H1 (cell line): ENCODE data around the gene UXT. TPM values are rescaled to one million over a fixed set of nuclear protein-coding genes. Genes with fewer than 3 reads are reported as not detected.

Experiments
- ATF2 ChIP-seq: IDR thresholded peaks from 2 replicates; pipeline ENCODE4 v1.6.1; 2012; ENCODE audit warnings: low read length, inconsistent platforms
- CHD7 ChIP-seq: fragments of 300-600 bp; sonication (generic); IDR thresholded peaks from 2 replicates; pipeline ENCODE4 v1.7.1; 2012; ENCODE audit warnings: low read length, moderate library complexity, mild to moderate bottlenecking, inconsistent platforms; ENCODE audit not compliant: insufficient replicate concordance
- TCF12 ChIP-seq: IDR thresholded peaks from 2 replicates; pipeline ENCODE4 v1.6.1; 2011; ENCODE audit warnings: low read depth, mild to moderate bottlenecking, low read length
- TEAD4 ChIP-seq: IDR thresholded peaks from 2 replicates; pipeline ENCODE4 v1.6.1; 2012; ENCODE audit warnings: low read depth, low read length, inconsistent platforms, mixed read lengths
- YY1 ChIP-seq: IDR thresholded peaks from 2 replicates; pipeline ENCODE4 v1.6.1; 2011; ENCODE audit warnings: low read depth, mild to moderate bottlenecking, low read length
- polyA plus RNA-seq, 7 experiments: library from polyadenylated mRNA; depleted of rRNA in 3 of 7; stranded (reverse) in 5 of 7; unstranded in 2 of 7; fragments of >200 nt in 5 of 7; fragments of 200-250 nt in 2 of 7; gene quantifications; 1 replicate in 5 of 7; 2 replicates in 1 of 7; 4 replicates in 1 of 7; pipeline versions ENCODE4 v1.2.1 to v1.2.3, GENCODE V29; 2011 to 2013; ENCODE audit warnings: missing spikeins in 2 of 7, mixed read lengths in 2 of 7
- total RNA-seq: library from RNA; stranded (reverse); fragmentation: NEBNext Ultra II Directional; extraction: Animal tissue kit (Norgen Biotek cat#: 25700); gene quantifications from 2 replicates; pipeline ENCODE4 v1.2.1, GENCODE V29; 2021

The UXT gene
- total and polyA plus RNA-seq, 2 of the 8 experiments (the other 6 are each of a cell fraction or from before 2014, with no cell fraction given): 69.4 to 116 TPM

GRCh38 chrX:47645530-47645929 lies 13.4 kb downstream of the UXT start (continued):
- TF ChIP-seq ATF2 (no peak), TCF12 (no peak), TEAD4 (no peak), CHD7 (no peak), YY1 (no peak)
